GM04503 (cell line): ENCODE measurements around the gene PTBP1.

ENCODE experiments used
- DNase-seq: peaks from one replicate; pipeline ENCODE4 v3.0.0-alpha.2; 2012; ENCODE audit warnings: low read depth

Gene PTBP1

DNA sequence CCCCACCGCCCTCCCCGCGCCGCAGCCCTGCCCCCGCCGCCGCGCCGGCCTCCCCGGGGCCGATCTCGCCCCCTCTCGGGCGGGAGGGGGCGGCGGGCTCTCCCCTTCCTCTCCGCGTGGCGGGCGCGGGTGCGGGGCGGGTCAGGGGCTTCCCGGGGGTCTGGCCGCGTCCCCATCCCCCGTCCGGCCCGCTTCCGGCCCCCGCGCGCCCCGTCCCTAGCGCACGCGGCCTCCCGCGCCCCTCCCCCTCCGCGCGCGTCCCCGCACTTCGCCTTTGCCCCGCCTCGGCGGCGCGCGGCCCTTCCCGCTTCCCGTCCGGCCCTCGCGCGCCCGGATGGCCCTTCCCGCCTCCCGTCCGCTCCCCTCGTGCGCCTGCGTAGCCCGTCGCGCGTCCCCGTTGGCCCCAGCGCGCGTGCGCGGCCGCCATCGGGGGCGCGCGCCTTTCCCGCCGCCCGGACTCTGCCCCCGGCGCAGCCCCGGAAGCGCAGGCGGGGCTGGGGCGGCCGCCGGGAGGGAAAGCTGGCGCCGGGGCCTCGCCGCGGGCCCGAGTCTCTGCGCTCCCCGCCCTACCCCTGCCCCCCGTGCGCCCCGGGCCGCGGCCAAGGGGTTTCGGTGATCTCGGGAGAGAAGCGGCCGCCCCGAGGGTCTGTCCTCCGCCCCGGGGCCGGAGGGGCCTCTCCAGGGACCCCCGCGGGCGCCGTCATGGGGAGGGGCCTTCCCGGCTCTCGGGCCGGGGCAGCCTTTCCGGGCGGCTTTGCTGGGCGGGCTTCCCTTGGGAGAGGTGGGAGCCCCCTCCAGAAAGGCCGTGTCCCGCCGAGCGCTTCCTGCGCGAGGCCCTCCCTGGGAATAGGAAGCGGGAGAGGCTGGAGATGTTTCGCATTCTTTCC is 519 bp downstream of the PTBP1 start:
- no peak for DNase-seq

DNA sequence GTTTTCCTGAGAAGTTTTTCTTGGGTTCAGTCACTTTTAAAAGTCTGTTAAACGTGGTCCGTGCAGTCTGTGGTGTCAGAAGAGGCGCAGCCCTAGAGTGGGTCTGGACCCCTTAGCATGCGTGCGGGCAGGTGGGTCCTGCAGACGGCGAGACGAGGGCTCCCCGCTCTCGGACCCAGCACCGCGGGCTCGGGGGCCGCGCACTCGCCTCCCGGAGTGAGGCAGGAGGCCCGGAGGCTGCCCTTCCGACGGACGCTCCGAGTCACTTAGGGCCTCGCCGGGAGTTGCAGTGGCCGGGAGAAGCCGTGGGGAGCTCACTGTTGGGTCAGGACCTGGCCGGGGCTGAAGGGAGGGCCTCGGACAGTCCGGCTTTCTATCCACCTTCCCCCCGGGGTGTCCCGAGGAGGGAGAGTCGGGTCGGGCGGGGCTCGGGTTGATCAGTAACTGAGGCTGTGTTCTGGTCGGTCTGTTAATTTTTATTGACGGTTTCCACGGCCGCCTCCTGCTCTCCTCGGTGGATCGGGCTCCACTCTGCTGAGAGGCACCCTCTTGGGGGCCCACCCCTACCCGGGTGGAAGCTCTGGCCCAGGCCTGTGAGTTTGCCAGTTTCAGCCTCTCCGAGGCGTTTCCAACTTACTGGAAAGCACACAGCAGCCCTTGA is 1.3 kb downstream of the PTBP1 start:
- no peak for DNase-seq

DNA sequence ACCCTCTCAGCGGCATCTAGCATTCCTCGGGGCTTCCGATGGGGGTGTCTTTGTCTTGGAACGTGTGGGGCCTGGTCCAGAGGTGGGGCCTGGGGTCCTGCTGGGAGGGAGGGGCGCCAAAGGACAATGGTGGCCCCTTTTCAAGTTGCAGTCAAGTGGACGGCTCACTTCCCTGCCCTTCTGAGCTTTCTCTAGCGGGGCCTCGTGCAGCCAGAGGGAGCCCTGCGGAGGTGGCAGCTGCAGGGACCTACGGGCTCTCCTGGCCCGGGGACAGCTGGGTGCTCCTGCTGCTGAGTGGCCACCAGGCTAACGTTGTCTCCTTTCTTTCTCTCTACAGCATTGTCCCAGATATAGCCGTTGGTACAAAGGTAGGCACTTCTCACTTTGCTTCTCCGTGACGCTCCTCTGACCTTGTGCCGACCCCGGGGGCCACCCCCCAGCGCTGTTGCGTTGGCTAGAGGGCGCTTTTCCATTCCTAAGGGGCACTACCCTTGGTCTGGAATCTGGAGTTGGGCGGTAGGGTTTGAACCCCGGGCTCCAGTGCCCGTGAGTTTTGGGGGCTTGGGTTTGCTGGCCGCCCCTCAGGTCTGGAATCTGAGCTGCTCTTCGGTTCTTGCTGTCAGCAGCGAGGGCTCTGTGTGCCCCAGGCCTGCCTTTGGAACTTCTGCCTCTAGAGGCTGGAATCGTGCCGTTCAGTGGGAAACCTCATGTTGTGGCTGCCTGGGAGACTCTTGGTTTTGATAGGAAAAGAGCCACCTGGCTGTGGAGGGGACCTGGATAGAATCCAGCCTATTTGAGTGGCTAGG is 2.0 kb downstream of the PTBP1 start:
- DNase-seq, result no peak

DNA sequence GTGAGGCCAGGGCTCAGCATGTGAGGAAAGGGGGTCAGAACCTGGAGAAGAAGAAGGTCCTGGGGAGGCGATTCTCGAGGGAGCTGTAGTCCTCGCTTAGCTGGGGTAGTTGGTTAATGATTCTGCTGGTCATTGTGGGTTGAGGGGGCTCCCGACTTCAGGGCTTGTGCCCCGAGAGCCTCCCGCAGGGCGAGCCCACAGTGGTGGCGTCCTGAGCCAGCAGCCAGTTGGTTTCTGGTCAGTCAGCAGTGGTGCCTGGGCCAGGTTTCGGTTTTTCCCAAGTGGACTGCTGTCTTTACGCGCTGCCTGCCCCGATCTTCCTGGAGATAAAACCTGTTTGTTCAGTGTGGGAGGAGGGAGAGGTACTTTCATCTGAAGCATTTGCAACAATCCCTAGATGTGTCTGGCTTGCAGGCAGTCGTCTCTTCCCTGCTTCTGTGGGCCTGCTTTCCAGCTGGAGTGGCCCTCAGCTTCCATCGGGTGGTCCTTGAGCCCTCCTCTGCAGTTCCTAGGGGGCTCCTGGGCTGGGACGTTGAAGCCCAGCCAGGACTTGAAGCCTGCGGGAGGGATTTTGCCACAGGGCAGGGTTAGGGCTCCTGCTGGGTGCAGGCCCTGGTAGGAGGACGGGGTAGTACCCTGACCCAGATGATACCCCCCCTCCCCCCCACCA is 3.2 kb downstream of the PTBP1 start:
- DNase-seq, result no peak

DNA sequence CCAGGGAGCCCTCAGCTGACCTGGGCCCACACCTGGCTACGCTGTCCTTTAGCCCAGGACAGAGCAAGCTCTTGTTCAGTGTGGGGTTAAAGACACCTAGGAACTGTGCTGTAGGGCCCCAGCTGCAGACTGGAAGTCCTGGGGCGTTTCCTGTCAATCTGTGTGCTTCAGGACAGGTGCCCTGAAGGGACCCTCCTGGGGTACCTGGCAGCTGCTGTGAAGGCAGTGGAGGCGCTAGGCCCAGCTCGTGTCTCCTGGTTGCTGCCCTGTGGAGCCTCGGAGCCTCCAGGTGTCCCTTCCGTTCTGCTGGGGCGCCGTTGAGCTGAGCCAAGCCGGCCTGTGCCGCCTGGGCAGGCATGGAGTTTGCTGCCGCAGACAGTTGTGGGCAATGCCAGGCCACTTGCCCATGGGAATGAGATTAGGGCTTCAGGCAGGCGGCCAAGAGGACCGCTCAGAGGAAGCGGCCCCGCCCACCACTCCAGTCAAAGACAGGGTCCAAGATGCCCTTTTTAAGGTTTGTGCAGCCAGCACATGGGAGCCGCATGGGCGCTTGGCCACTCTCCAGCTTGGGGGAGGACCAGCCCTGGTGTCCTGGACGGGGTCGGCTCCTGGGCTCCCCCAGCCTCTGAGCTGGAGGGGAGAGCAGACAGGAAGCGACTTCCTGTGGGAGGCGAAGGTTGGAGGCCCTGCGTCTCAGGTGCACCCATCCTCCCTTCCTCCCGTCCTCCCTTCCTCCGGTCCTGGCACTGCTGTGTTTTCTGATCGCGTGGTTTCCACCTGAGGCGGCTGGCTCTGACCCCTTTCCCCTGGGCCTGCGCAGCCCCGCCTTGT is 4.0 kb downstream of the PTBP1 start:
- DNase-seq, result no peak

DNA sequence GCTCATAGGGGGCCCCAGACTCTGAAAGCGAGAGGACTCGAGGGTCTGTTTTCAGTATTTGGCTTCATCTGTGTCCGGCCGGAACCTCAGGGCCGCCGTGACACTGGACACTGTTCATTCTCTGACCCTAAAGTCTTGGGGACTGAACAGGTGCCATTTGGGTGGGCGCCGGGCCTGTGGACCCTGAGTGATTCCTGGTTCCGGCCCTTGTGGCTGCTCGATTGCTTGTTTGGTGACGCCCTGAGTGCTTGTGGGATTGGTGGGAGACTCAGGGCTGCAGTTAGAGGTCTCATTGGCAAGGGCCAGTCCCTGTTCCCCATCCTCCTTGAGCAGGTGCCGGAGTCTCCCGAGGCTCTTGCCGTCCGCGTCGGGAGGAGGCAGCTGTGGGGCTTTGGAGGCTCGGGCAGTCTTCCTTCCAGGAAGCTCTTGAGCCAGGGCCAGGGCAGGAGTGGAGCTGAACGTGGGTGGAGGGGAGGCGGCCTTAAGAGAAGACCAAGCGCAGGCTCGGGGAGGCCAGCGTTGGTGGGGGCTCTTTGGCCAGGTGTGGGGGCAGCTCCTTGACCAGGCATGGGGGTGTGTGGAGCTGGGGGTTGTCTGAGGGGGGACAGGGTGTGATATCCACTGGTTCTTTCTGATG is 4.7 kb downstream of the PTBP1 start:
- no peak for DNase-seq

DNA sequence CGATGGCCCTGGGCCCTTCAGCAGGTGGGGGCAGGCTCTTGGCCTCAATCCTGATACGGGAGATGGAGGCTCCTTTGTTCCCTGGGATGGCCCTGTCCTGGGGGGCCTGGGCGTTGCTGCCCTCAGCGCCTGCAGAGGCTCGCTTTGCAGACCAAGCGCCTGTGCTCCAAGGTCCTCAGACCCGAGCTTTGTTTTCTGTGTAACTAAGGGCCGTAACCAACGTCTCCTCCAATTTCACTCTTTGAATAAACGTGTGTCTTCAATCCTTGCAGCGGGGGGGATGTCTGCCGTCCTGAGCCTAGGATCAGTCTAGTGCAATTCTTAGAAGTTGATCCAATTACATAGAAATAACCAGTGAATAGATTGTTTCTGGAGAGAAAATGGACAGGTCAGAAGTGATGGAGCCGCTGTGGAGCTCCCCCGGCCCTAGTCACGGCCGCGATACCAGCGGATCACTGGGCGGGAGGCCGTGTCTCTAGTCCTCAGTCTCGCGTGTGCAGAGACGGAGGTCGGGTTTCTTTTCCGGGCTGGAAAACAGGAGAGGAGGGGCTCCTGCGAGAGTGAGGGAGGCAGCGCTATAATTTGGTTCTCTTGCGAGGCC is 5.3 kb downstream of the PTBP1 start:
- DNase-seq, result no peak

DNA sequence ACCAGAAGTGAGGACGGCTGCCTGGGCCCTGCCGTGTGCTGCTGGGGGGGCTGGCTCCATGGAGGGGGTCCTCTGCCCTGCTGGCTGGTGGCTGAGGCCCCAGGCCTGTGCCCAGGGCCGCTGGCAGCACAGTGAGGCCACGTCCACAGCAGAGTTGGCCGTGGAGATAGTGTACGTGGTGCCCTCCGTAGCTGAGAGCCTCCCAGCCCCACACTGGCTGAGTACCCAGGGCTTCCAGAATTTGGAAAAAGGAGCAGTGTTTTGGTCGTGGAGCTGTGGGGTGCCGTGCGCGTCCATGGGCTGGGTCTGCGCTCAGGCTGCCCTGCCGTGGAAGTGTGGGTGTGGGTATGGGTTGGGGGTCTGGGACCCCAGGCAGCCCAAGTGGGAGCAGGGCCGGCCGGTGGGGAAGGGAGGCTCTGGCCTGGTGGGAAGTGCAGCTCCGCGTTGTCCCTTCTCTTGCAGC is 5.9 kb downstream of the PTBP1 start:
- no peak for DNase-seq

DNA sequence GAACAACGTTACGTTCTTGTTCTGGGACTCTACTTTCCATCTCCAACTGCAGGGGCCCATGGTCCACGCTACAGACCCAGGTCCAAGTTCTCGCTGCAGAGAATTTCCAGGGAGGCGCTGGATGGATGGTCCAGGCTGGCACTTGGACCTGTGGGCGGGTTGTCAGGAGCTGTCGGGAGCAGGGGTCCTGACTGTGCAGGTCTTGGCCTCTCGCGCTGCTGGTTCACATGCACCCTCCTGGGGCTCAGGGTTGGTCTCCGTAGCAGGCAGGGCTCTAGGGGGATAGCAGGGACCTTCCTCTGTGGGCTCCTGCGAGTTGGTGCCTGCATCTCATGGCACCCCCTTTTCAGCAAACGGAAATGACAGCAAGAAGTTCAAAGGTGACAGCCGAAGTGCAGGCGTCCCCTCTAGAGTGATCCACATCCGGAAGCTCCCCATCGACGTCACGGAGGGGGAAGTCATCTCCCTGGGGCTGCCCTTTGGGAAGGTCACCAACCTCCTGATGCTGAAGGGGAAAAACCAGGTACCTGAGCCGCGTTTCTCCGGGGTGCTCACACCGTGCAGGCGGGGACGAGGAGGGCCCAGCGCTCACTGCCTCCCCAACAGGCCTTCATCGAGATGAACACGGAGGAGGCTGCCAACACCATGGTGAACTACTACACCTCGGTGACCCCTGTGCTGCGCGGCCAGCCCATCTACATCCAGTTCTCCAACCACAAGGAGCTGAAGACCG is 6.6 kb downstream of the PTBP1 start:
- DNase-seq, result no peak

DNA sequence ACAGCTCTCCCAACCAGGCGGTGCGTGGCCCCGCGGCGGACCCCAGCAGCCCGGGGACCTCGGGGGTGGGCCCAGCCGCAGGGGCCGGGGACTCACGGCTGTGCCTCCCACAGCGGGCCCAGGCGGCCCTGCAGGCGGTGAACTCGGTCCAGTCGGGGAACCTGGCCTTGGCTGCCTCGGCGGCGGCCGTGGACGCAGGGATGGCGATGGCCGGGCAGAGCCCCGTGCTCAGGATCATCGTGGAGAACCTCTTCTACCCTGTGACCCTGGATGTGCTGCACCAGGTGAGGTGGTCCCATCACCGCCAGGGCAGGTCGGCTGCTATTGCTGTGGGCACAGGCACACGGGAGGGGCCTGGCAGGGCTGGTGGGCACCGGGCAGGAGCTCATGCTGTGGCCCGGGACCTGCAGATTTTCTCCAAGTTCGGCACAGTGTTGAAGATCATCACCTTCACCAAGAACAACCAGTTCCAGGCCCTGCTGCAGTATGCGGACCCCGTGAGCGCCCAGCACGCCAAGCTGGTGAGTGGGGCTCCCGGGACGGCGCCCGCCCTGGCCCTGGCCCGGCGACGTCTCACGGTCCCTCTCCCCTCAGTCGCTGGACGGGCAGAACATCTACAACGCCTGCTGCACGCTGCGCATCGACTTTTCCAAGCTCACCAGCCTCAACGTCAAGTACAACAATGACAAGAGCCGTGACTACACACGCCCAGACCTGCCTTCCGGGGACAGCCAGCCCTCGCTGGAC is 7.3 kb downstream of the PTBP1 start:
- DNase-seq, result no peak

DNA sequence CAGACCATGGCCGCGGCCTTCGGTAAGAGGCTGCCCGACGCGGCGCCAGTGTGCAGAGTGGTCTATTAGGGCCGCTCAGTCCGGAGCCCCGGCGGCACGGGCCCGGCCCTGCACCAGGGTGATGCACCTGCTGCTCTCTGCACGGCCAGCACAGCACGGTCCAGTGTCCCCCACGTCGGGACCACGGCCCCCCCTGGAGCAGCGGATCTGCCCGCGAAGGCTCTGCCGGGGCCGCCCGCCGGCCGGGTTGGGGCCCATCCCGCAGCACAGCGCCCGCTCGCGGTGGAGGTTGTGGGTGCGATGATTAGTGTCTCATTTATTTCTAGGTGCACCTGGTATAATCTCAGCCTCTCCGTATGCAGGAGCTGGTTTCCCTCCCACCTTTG is 7.9 kb downstream of the PTBP1 start:
- no peak for DNase-seq

DNA sequence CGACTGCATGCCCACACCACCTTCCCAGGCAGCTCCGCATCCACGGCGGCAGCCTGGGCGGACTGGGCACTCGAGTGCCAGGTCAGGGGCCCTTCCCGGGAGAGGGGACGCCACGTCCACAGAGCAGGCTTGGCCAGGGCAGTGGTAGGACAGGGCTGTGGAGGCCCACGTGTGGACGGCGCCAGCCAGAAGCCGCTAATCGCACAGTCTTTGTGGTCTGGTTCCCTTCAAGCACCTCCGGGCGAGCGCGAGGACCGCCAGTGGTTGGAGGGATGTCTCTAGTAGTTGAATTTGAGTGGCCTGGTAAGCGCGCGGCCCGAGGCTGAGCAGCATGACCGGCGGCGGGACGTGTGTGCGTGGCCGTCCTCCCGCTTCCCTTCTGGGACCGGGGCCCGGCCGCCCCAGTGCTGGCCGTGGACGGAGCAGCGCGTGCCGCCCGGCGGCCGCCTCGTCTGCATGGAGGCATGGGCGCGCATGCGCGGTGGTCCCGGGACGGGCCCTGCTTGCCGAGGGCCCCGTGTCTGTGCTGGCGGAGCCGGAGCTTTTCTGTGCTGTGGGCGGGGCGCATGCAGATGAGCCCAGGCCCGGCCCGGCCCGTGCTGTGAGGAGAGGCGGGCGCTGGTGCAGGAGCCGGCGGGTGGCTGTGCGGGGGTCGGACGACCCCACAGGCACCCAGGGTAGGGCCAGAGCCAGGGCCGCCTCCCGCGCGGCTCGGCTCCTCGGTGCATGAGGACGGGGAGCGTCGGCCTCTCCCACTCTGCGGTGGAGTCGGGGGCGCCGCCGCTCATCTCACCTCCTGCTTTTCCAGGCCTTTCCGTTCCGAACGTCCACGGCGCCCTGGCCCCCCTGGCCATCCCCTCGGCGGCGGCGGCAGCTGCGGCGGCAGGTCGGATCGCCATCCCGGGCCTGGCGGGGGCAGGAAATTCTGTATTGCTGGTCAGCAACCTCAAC is 8.6 kb downstream of the PTBP1 start:
- DNase-seq, result no peak

DNA sequence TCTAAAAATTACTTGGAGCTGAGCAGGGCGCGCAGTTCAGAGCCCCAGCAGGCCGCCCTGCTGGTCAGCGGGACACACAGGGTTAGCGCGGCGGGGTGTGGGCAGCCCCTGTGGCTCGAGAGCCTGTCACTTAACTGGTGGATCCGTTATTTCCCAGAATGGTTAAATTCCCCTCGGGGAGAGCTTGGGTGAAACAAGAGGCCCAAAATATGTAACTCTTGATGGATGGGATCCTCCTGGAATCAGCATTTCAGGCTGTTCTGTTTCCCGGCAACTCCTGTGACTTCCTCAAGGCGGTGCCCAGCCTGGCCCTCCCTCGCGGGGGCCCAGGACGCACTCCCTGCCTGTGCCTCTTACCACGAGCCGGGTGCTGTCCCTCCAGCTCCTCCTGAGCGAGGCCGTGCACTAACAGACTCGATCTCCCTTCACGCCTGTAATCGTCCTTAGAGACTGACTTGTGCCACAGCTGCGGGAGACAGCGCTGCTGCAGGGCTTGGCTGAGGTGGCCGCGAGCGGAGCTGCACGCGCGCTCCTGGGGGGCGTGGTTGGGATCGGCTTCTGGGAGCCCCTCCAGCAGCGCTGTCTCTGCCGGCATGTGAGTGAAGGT is 9.7 kb downstream of the PTBP1 start:
- DNase-seq, result no peak

DNA sequence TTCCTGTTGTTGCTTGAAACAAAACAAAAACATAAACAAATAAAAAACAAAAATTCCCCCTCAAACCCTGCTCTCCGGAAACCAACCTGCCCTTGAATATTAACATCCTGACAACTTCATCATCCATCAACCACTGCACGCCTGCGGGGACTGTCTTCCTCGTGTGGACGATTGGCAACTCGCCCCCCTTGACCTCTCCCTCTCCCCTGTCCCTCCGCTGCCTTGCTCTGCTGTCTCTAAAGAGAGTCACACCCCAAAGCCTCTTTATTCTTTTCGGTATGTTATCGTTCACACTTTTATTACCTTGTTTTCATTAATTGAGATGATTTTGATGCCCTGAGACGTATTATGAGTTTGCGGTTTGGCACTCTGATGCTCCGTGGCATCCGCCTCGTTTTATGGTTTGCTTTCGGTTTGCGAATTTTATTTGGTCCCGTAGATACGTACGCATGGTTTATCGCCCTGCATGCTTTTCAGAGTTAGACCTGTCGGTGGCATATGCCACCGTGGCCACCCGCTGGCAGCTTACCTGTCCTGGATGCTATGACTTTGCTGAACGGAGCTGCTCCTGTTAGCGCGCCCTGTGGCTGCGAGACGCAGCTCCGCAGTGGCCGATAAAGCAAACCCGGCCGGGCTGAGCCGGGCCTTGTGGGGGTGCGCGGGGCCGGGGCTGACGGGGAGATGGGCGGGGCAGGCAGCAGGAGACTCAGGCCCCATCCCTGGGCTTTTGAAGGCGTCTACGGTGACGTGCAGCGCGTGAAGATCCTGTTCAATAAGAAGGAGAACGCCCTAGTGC is 10.6 kb downstream of the PTBP1 start:
- no peak for DNase-seq

DNA sequence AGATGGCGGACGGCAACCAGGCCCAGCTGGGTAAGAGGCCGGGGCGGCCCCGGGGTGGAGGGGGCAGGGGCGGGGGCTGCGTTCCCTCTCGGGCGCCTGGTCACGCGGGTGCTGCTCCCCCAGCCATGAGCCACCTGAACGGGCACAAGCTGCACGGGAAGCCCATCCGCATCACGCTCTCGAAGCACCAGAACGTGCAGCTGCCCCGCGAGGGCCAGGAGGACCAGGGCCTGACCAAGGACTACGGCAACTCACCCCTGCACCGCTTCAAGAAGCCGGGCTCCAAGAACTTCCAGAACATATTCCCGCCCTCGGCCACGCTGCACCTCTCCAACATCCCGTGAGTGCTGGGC is 11.1 kb downstream of the PTBP1 start:
- no peak for DNase-seq

DNA sequence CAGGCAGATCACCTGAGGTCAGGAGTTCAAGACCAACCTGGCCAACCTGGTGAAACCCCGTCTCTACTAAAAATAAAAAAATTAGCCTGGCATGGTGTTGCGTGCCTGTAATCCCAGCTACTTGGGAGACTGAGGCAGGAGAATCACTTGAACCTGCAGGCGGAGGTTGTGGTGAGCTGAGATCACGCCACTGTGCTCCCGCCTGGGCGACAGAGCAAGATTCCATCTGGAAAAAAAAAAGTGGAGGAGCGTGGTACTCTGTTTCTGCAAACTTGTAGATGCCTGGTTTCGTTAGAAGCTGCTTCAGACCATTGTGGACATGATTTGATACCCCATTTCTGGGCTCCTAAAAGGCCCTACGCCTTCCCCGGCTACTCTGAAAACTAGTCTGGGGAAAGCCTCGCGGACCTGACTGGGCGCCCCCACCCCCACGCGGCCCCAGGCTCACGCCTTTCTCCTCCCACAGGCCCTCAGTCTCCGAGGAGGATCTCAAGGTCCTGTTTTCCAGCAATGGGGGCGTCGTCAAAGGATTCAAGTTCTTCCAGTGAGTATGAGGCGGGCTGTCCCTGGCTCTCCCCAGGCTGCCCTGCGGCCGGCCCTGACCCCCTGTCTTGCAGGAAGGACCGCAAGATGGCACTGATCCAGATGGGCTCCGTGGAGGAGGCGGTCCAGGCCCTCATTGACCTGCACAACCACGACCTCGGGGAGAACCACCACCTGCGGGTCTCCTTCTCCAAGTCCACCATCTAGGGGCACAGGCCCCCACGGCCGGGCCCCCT is 13.0 kb downstream of the PTBP1 start:
- DNase-seq, result no peak
